IMR-90 (cell line): ENCODE data around the gene CEP170B. TPM values are rescaled to one million over a fixed set of nuclear protein-coding genes. Genes with fewer than 3 reads are reported as not detected.

Experiments used
- ATAC-seq: fragments of 200-7000 bp; cut with Tn5 transposase; 2 replicates; pipeline ENCODE4 v1.9.1; 2020; ENCODE audit warnings: low read depth, mild to moderate bottlenecking, moderate library complexity
- BruUV-seq: library from RNA; stranded (reverse); fragments of 400-500 nt; replicated peaks from 2 replicates; lab custom pipeline; 2021; lab: Mats Ljungman, UMichigan
- CTCF ChIA-PET: fragments of 300-600 bp; formaldehyde crosslinking; extraction: SDS; loops from one replicate; lab custom pipeline; 2021; ENCODE audit warnings: antibody characterized with exemption; lab: Yijun Ruan, JAX
- POLR2A ChIA-PET: fragments of 300-600 bp; sonication (Branson Sonifier 250); formaldehyde crosslinking; loops from one replicate; lab custom pipeline; 2022; ENCODE audit warnings: antibody characterized with exemption; ENCODE audit not compliant: unreplicated experiment; lab: Charles Lee
- DNase-seq: peaks from one replicate; pipeline ENCODE4 v3.0.0; 2013
- H2AFZ ChIP-seq: replicated peaks from 2 replicates; pipeline ENCODE3; 2013; ENCODE audit warnings: low read length, mild to moderate bottlenecking; ENCODE audit not compliant: poor library complexity
- H2AK5ac ChIP-seq: 2 replicates; pipeline ENCODE4 v1.6.1; 2013; ENCODE audit warnings: low read depth, low read length, inconsistent platforms
- H2AK9ac ChIP-seq: replicated peaks from 2 replicates; pipeline ENCODE3; 2013; ENCODE audit warnings: mild to moderate bottlenecking, low read depth, low read length, moderate library complexity; ENCODE audit not compliant: poor library complexity
- H2BK120ac ChIP-seq: 2 replicates; pipeline ENCODE4 v1.6.1; 2013; ENCODE audit warnings: low read depth, low read length, inconsistent platforms
- H2BK15ac ChIP-seq: 3 replicates; pipeline ENCODE4 v1.6.1; 2013; ENCODE audit warnings: low read depth, low read length, inconsistent platforms
- H2BK20ac ChIP-seq: 2 replicates; pipeline ENCODE4 v1.6.1; 2013; ENCODE audit warnings: low read depth, mild to moderate bottlenecking, inconsistent platforms, low read length, moderate library complexity
- H2BK5ac ChIP-seq: 2 replicates; pipeline ENCODE4 v1.6.1; 2013; ENCODE audit warnings: mild to moderate bottlenecking, low read depth, low read length, inconsistent platforms; ENCODE audit not compliant: poor library complexity, severe bottlenecking
- H3K14ac ChIP-seq: replicated peaks from 2 replicates; pipeline ENCODE4 v1.6.1; 2013; ENCODE audit warnings: low read depth, low read length, inconsistent platforms
- H3K18ac ChIP-seq: 2 replicates; pipeline ENCODE4 v1.6.1; 2013; ENCODE audit warnings: low read depth, low read length, control low read depth
- H3K23ac ChIP-seq: 2 replicates; pipeline ENCODE4 v1.6.1; 2013; ENCODE audit warnings: low read depth, low read length, inconsistent platforms
- H3K27ac ChIP-seq: 2 replicates; pipeline ENCODE4 v1.5.1; 2013; ENCODE audit warnings: mild to moderate bottlenecking, control low read depth, low read length; ENCODE audit not compliant: insufficient read depth
- H3K27me3 ChIP-seq: 2 replicates; pipeline ENCODE4 v1.6.1; 2013; ENCODE audit warnings: low read length; ENCODE audit not compliant: control insufficient read depth, insufficient read depth
- H3K36me3 ChIP-seq: 2 replicates; pipeline ENCODE4 v1.6.1; 2013; ENCODE audit warnings: low read length, mixed read lengths; ENCODE audit not compliant: control insufficient read depth, insufficient read depth
- H3K4ac ChIP-seq: 2 replicates; pipeline ENCODE4 v1.6.1; 2013; ENCODE audit warnings: low read depth, low read length, inconsistent platforms
- H3K4me1 ChIP-seq: 2 replicates; pipeline ENCODE4 v1.6.1; 2013; ENCODE audit warnings: low read length, mixed read lengths; ENCODE audit not compliant: control insufficient read depth, insufficient read depth
- H3K4me2 ChIP-seq: 2 replicates; pipeline ENCODE4 v1.6.1; 2013; ENCODE audit warnings: low read depth, mild to moderate bottlenecking, control low read depth, low read length, moderate library complexity
- H3K4me3 ChIP-seq: 2 replicates; pipeline ENCODE4 v1.5.1; 2013; ENCODE audit warnings: low read depth, mild to moderate bottlenecking, control low read depth, low read length, moderate library complexity; ENCODE audit not compliant: insufficient read depth
- H3K56ac ChIP-seq: 2 replicates; pipeline ENCODE4 v1.6.1; 2013; ENCODE audit warnings: low read length, inconsistent platforms; ENCODE audit not compliant: insufficient read depth; ENCODE audit errors: extremely low read depth
- H3K79me1 ChIP-seq, 2 experiments: 2 replicates each; pipeline ENCODE4 v1.6.1; 2013; ENCODE audit warnings: low read length in 2 of 2, inconsistent platforms in 1 of 2, low read depth in 1 of 2
- H3K9ac ChIP-seq: 2 replicates; pipeline ENCODE4 v1.6.1; 2013; ENCODE audit warnings: low read depth, low read length, control low read depth
- H3K9me1 ChIP-seq: 2 replicates; pipeline ENCODE4 v1.6.1; 2013; ENCODE audit warnings: low read length, inconsistent platforms; ENCODE audit not compliant: insufficient read depth
- H3K9me3 ChIP-seq: 2 replicates; pipeline ENCODE4 v1.6.1; 2013; ENCODE audit warnings: low read length; ENCODE audit not compliant: control insufficient read depth, insufficient read depth
- H4K20me1 ChIP-seq: 2 replicates; pipeline ENCODE4 v1.6.1; 2013; ENCODE audit warnings: low read length, inconsistent platforms; ENCODE audit not compliant: insufficient read depth
- H4K5ac ChIP-seq: 2 replicates; pipeline ENCODE4 v1.6.1; 2013; ENCODE audit warnings: mild to moderate bottlenecking, low read depth, low read length, control low read depth
- H4K8ac ChIP-seq, 2 experiments: 2 replicates each; pipeline ENCODE4 v1.6.1; 2013; ENCODE audit warnings: low read depth in 2 of 2, low read length in 2 of 2, control low read depth in 1 of 2, inconsistent platforms in 1 of 2
- H4K91ac ChIP-seq: 2 replicates; pipeline ENCODE4 v1.6.1; 2013; ENCODE audit warnings: low read depth, low read length, inconsistent platforms; ENCODE audit not compliant: insufficient read depth
- BHLHE40 ChIP-seq: fragments of 150-350 bp; IDR thresholded peaks from 2 replicates; pipeline ENCODE4 v1.6.1; 2016; ENCODE audit warnings: mild to moderate bottlenecking, low read depth, low read length
- CEBPB ChIP-seq: IDR thresholded peaks from 2 replicates; pipeline ENCODE4 v1.6.1; 2012; ENCODE audit warnings: low read depth, low read length, improper control_type of control experiment
- CHD1 ChIP-seq: IDR thresholded peaks from 2 replicates; pipeline ENCODE4 v1.6.1; 2012; ENCODE audit warnings: low read depth, low read length, improper control_type of control experiment
- CTCF ChIP-seq: conservative IDR thresholded peaks from 2 replicates; pipeline ENCODE4 v1.5.1; 2012; ENCODE audit warnings: mild to moderate bottlenecking, low read depth, low read length, improper control_type of control experiment
- ELK1 ChIP-seq: fragments of 150-350 bp; IDR thresholded peaks from 2 replicates; pipeline ENCODE4 v1.6.1; 2016; ENCODE audit warnings: low read depth, mild to moderate bottlenecking, low read length, moderate library complexity, borderline replicate concordance
- MAFK ChIP-seq: IDR thresholded peaks from 2 replicates; pipeline ENCODE4 v1.6.1; 2012; ENCODE audit warnings: low read depth, low read length, improper control_type of control experiment
- MAZ ChIP-seq: IDR thresholded peaks from 2 replicates; pipeline ENCODE4 v1.6.1; 2012; ENCODE audit warnings: low read depth, mild to moderate bottlenecking, low read length, improper control_type of control experiment, moderate library complexity, borderline replicate concordance
- MXI1 ChIP-seq: IDR thresholded peaks from 2 replicates; pipeline ENCODE4 v1.6.1; 2012; ENCODE audit warnings: low read depth, mild to moderate bottlenecking, low read length, moderate library complexity, borderline replicate concordance
- NFE2L2 ChIP-seq: fragments of 150-350 bp; IDR thresholded peaks from 2 replicates; pipeline ENCODE4 v1.6.1; 2016; ENCODE audit warnings: low read depth, mild to moderate bottlenecking, low read length
- POLR2A ChIP-seq: IDR thresholded peaks from 2 replicates; pipeline ENCODE4 v1.6.1; 2012; ENCODE audit warnings: mild to moderate bottlenecking, low read depth, low read length
- RAD21 ChIP-seq: IDR thresholded peaks from 2 replicates; pipeline ENCODE4 v1.6.1; 2012; ENCODE audit warnings: low read length, improper control_type of control experiment
- RCOR1 ChIP-seq: IDR thresholded peaks from 2 replicates; pipeline ENCODE4 v1.6.1; 2012; ENCODE audit warnings: mild to moderate bottlenecking, low read length, improper control_type of control experiment; ENCODE audit not compliant: insufficient replicate concordance
- RFX5 ChIP-seq: IDR thresholded peaks from 2 replicates; pipeline ENCODE4 v1.8.0; 2012; ENCODE audit warnings: low read depth, mild to moderate bottlenecking, low read length, moderate library complexity
- SMC3 ChIP-seq: fragments of 150-350 bp; IDR thresholded peaks from 2 replicates; pipeline ENCODE4 v1.6.1; 2016; ENCODE audit warnings: low read depth, mild to moderate bottlenecking, antibody characterized with exemption, low read length, moderate library complexity
- USF2 ChIP-seq: fragments of 150-350 bp; IDR thresholded peaks from 2 replicates; pipeline ENCODE4 v1.6.1; 2017; ENCODE audit warnings: mild to moderate bottlenecking, antibody characterized with exemption, low read length, low read depth
- WGBS, 2 experiments: methylation state at CpG; one replicate each; pipeline versions ENCODE4 v1.1.5 to v1.1.7; 2013; ENCODE audit warnings: missing lambda C conversion rate in 2 of 2; ENCODE audit not compliant: insufficient read length in 1 of 2; ENCODE audit errors: extremely low coverage in 2 of 2; 5-methylcytosine and 5-hydroxymethylcytosine counted together
- dilution Hi-C: fragments of 300-500 bp; cut with HindIII; formaldehyde crosslinking; loops from one replicate; pipeline ENCODE4 v1.14.3; 2018; ENCODE audit warnings: low sequenced_read_pairs; ENCODE audit not compliant: unreplicated experiment
- in situ Hi-C: fragments of 300-500 bp; cut with MboI; formaldehyde crosslinking; loops from 3 replicates; pipeline ENCODE4 v1.14.3; 2019; ENCODE audit warnings: low sequenced_read_pairs, inconsistent platforms, mixed read lengths
- intact Hi-C: fragments of 100-400 bp; cut with micrococcal nuclease; formaldehyde crosslinking; loops from 2 replicates; pipeline ENCODE4 v1.10.0; 2022
- polyA plus RNA-seq, 3 experiments: library from polyadenylated mRNA; depleted of rRNA; stranded (reverse); fragments of >200 nt; gene quantifications; 2 replicates each; pipeline ENCODE4 v1.2.3, GENCODE V29; 2012; ENCODE audit warnings: low replicate concordance in 1 of 3
- total RNA-seq: library from RNA; depleted of rRNA; stranded (reverse); fragments of >200 nt; gene quantifications from 2 replicates; pipeline ENCODE4 v1.2.3, GENCODE V29; 2012

The CEP170B gene
- total and polyA plus RNA-seq, 2 of the 4 experiments (the other 2 are of a cell fraction), result 3.6 to 13.1 TPM

DNA sequence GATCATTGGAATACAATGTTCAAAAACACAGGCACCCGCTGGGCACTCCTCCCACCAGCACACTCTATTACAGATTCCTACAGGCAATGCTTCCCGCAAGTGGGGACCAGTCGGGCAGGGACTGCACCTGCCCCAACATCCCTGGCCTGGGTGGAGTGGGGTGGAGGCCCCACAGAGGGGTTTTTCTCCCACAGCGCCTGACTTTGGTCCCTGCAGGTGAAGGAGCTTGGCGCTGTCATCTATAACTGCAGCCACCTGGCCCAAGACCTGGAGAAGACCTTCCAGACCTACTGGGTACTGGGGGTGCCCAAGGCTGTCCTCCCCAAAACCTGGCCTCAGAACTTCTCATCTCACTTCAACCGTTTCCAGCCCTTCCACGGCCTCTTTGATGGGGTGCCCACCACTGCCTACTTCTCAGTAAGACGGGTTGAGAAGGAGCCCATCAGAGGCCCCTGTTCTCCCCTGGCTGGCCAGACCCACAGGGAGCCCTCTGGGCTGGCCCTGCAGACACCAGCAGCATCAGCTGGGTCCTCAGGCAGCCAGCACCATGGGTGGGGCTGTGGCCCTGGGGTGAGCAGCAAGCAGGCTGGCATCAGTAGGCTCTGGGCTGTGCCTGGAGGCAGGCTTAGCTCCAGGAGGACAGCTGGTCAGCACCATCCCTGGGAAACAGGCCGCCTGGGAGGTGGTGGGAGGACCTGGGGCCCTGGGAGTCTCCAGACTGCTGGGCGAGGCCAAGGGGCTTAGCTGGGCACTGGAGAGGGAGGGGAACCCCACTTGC, 65.6 kb downstream of the CEP170B start:
- dilution Hi-C loops (loop anchor here (10.0 kb wide), 1 partner anchor 124 kb away; no protein-coding TSS in a partner anchor), intact Hi-C loops (loop anchor here (5.0 kb wide), 1 partner anchor 42 kb away; no protein-coding TSS in a partner anchor), in situ Hi-C loops (no loop called here)
- Histone ChIP-seq H3K9me1 (no peaks in the 10 kb centered on the region), H3K27ac (no peak overlapping the region), H3K36me3 (no peaks in the 10 kb centered on the region), H4K5ac (no peak overlapping the region), H3K4me3 (no peak overlapping the region), H4K20me1 (no peaks in the 10 kb centered on the region), H3K14ac (no peak overlapping the region), H2BK120ac (no peak overlapping the region), H2AK5ac (no peak overlapping the region), H3K23ac (no peak overlapping the region), H2BK20ac (no peak overlapping the region), H3K4me1 (peaks cover 2% of the 10 kb centered on the region; the same call in 1 of the 2 replicates), H3K18ac (no peak overlapping the region), H4K91ac (no peak overlapping the region), H2BK15ac (no peak overlapping the region), H3K4me2 (no peak overlapping the region), H2BK5ac (no peak overlapping the region), H4K8ac (no peak overlapping the region), H3K27me3 (peaks cover 53% of the 10 kb centered on the region), H3K56ac (no peak overlapping the region), H2AFZ (peak overlapping the region; percentile 32), H3K4ac (no peak overlapping the region), H3K9me3 (no peaks in the 10 kb centered on the region), H3K9ac (no peak overlapping the region), H2AK9ac (no peak overlapping the region), H3K79me1 (no peaks in the 10 kb centered on the region)
- ChIA-PET POLR2A (no interaction called here), CTCF (no interaction called here)
- no TSS peak for BruUV-seq
- 54% methylated on average over 2 of the region's 10 CpGs; no CpG with 5 or more reads in 1 of the 2 experiments for WGBS, 2 experiments
- no peak for ATAC-seq
- no peak for DNase-seq
- TF ChIP-seq CTCF (no peak), SMC3 (no peak), NFE2L2 (no peak), MAFK (no peak), MAZ (no peak), RFX5 (no peak), CHD1 (no peak), RAD21 (no peak), CEBPB (no peak), MXI1 (no peak), RCOR1 (no peak), ELK1 (no peak), USF2 (no peak), POLR2A (no peak), BHLHE40 (no peak)
